ENCODE results near the gene CSNK1G3. TPM values are rescaled to one million over a fixed set of nuclear protein-coding genes. Genes with fewer than 3 reads are reported as not detected.

Gene CSNK1G3
- total RNA-seq, 2 experiments from 2014 or later, result 87.2 to 92.3 TPM

- H3K27ac Mint-ChIP-seq, result no peak overlapping the region
- Histone ChIP-seq H3K27me3 (ENCODE audit: control insufficient read depth in 1 of 2, insufficient read depth in 2 of 2, low read length in 2 of 2) (no peaks in the 10 kb centered on the region), H3K9me3 (ENCODE audit: control insufficient read depth in 1 of 2, insufficient read depth in 1 of 2, low read length in 2 of 2) (no peaks in the 10 kb centered on the region), H3K27ac (ENCODE audit: low read depth in 1 of 2, low read length in 2 of 2) (no peak overlapping the region), H3K4me1 (ENCODE audit: insufficient read depth, low read length) (no peaks in the 10 kb centered on the region), H3K36me3 (ENCODE audit: insufficient read depth, low read length) (no peaks in the 10 kb centered on the region), H3K4me3 (ENCODE audit: low read length) (no peak overlapping the region)
- ChIA-PET POLR2A (no interaction called here), CTCF (no interaction called here)
- no peaks in the 10 kb centered on the region for H3K36me3 Mint-ChIP-seq (ENCODE audit: low read depth)
- no peak for ATAC-seq (ENCODE audit: poor library complexity)
- intact Hi-C loops (cut with DNase I, micrococcal nuclease), result no loop called here
- no peak overlapping the region for H3K4me3 Mint-ChIP-seq
- no peak for DNase-seq
- no peaks in the 10 kb centered on the region for H3K9me3 Mint-ChIP-seq
- peaks cover 9% of the 10 kb centered on the region for H3K27me3 Mint-ChIP-seq
- TF ChIP-seq, protein P1, sequence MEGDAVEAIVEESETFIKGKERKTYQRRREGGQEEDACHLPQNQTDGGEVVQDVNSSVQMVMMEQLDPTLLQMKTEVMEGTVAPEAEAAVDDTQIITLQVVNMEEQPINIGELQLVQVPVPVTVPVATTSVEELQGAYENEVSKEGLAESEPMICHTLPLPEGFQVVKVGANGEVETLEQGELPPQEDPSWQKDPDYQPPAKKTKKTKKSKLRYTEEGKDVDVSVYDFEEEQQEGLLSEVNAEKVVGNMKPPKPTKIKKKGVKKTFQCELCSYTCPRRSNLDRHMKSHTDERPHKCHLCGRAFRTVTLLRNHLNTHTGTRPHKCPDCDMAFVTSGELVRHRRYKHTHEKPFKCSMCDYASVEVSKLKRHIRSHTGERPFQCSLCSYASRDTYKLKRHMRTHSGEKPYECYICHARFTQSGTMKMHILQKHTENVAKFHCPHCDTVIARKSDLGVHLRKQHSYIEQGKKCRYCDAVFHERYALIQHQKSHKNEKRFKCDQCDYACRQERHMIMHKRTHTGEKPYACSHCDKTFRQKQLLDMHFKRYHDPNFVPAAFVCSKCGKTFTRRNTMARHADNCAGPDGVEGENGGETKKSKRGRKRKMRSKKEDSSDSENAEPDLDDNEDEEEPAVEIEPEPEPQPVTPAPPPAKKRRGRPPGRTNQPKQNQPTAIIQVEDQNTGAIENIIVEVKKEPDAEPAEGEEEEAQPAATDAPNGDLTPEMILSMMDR (IDR thresholded peaks at IDR 0.05), result no peak
- H3K4me1 Mint-ChIP-seq (ENCODE audit: low read depth), result no peaks in the 10 kb centered on the region
Observed at GRCh38 chr5:123478546-123478945, 33.4 kb upstream of the CSNK1G3 start.

DNA sequence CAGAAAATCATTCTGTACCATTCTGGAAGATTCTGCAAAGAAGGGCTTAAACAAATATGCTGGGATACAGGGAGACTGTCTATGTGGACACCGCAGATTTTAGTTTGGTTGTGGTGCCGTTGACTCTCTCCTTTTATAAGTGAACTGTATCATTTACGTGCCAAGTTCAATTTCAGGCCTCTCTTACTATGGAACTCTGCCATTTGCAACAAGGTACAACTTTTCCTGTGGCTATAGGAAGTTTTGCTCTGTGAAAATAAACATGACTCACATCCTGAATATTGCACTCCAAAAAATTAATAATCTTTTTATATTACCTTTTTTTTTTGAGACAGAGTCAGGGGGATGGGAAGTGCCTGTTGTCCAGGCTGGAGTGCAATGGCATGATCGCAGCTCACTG is 29.7 kb upstream of the CSNK1G3 start:
- no peak for ATAC-seq (ENCODE audit: poor library complexity)
- peaks cover 19% of the 10 kb centered on the region for H3K27me3 Mint-ChIP-seq
- Histone ChIP-seq H3K9me3 (ENCODE audit: control insufficient read depth in 1 of 2, insufficient read depth in 1 of 2, low read length in 2 of 2) (no peaks in the 10 kb centered on the region), H3K36me3 (ENCODE audit: insufficient read depth, low read length) (no peaks in the 10 kb centered on the region), H3K27me3 (ENCODE audit: control insufficient read depth in 1 of 2, insufficient read depth in 2 of 2, low read length in 2 of 2) (peaks cover 0 to 9% of the 10 kb centered on the region in 2 experiments), H3K4me1 (ENCODE audit: insufficient read depth, low read length) (no peaks in the 10 kb centered on the region), H3K4me3 (ENCODE audit: low read length) (no peak overlapping the region), H3K27ac (ENCODE audit: low read depth in 1 of 2, low read length in 2 of 2) (no peak overlapping the region)
- H3K27ac Mint-ChIP-seq, result no peak overlapping the region
- no peaks in the 10 kb centered on the region for H3K36me3 Mint-ChIP-seq (ENCODE audit: low read depth)
- no peaks in the 10 kb centered on the region for H3K4me1 Mint-ChIP-seq (ENCODE audit: low read depth)
- no peaks in the 10 kb centered on the region for H3K9me3 Mint-ChIP-seq
- no peak for DNase-seq
- TF ChIP-seq, protein P1 (IDR thresholded peaks at IDR 0.05), result no peak
- ChIA-PET CTCF (interaction anchor here (1.5 kb wide), 1 partner anchor 129 kb away, joined by 3 read pairs; no protein-coding TSS in a partner anchor), POLR2A (interaction anchor here (1.0 kb wide), 1 partner anchor 59 kb away, joined by 3 read pairs; the partner anchor contains the start of gene CEP120)
- intact Hi-C loops (cut with DNase I, micrococcal nuclease), result no loop called here
- H3K4me3 Mint-ChIP-seq, result no peak overlapping the region

- Mint-ChIP-seq H3K27me3 (peaks cover 23% of the 10 kb centered on the region), H3K9me3 (no peaks in the 10 kb centered on the region), H3K4me1 (ENCODE audit: low read depth) (no peaks in the 10 kb centered on the region), H3K36me3 (ENCODE audit: low read depth) (no peaks in the 10 kb centered on the region), H3K4me3 (no peak overlapping the region), H3K27ac (no peak overlapping the region)
- no peak for ATAC-seq (ENCODE audit: poor library complexity)
- no peaks in the 10 kb centered on the region for H3K36me3 ChIP-seq (ENCODE audit: insufficient read depth, low read length)
- no peaks in the 10 kb centered on the region for H3K9me3 ChIP-seq (ENCODE audit: control insufficient read depth in 1 of 2, insufficient read depth in 1 of 2, low read length in 2 of 2)
- no peak overlapping the region for H3K4me3 ChIP-seq (ENCODE audit: low read length)
- no peak for DNase-seq
- TF ChIP-seq, protein P1 (IDR thresholded peaks at IDR 0.05), result no peak
- peaks cover 0 to 10% of the 10 kb centered on the region in 2 experiments for H3K27me3 ChIP-seq (ENCODE audit: control insufficient read depth in 1 of 2, insufficient read depth in 2 of 2, low read length in 2 of 2)
- intact Hi-C loops (cut with DNase I, micrococcal nuclease), result no loop called here
- POLR2A ChIA-PET, result no interaction called here
- CTCF ChIA-PET, result interaction anchor here (0.8 to 1.5 kb wide), 2 partner anchors 28 to 127 kb away, joined by 3 to 4 read pairs; no protein-coding TSS in a partner anchor
- H3K4me1 ChIP-seq (ENCODE audit: insufficient read depth, low read length), result no peaks in the 10 kb centered on the region
- no peak overlapping the region for H3K27ac ChIP-seq (ENCODE audit: low read depth in 1 of 2, low read length in 2 of 2)
Observed at GRCh38 chr5:123483446-123484077, 28.4 kb upstream of the CSNK1G3 start.

Measured in CD4-positive, alpha-beta T cell (primary cell).